ENCODE results near the gene TFAM.

- TF ChIP-seq CTCF (IDR thresholded peaks at IDR 0.05; ENCODE audit: insufficient read depth, low read length, poor library complexity, severe bottlenecking) (no peak), EZH2phosphoT487 (conservative IDR thresholded peaks at IDR 0.05; ENCODE audit: low read length) (no peak)
Measured at GRCh38 chr10:58431903-58432302, 46.7 kb downstream of the TFAM start.
